HCT116 (cell line): ENCODE data around the gene SNX9. TPM values are rescaled to one million over a fixed set of nuclear protein-coding genes. Genes with fewer than 3 reads are reported as not detected.

Experiments used
- ATAC-seq: fragments of 200-7000 bp; cut with Tn5 transposase; 2 replicates; pipeline ENCODE4 v1.9.1; 2020; ENCODE audit warnings: mild to moderate bottlenecking, moderate library complexity
- BruUV-seq: library from RNA; stranded (reverse); fragments of 400-500 nt; replicated peaks from 2 replicates; lab custom pipeline; 2021; lab: Mats Ljungman, UMichigan
- CTCF ChIA-PET: fragments of 300-600 bp; sonication (Branson Sonifier 250); formaldehyde crosslinking; loops from one replicate; lab custom pipeline; 2021; ENCODE audit warnings: antibody characterized with exemption; lab: Charles Lee
- POLR2A ChIA-PET: fragments of 300-600, 350-600 bp; sonication (Branson Sonifier 250); formaldehyde crosslinking; loops from one replicate; lab custom pipeline; 2021; ENCODE audit warnings: antibody characterized with exemption; lab: Charles Lee
- RAD21 ChIA-PET, 2 experiments: fragments of 300-600 bp; sonication (Branson Sonifier 250); formaldehyde crosslinking; loops; one replicate each; lab custom pipeline; 2023; ENCODE audit warnings: low total read pairs in 2 of 2; ENCODE audit not compliant: uncharacterized antibody in 2 of 2, unreplicated experiment in 2 of 2, low non-redundant PET in 1 of 2; lab: Charles Lee
- DNase-seq: peaks from one replicate; pipeline ENCODE4 v3.0.0-alpha.2; 2010; ENCODE audit warnings: low read depth, low spot score
- H2AFZ ChIP-seq: fragments of 200-600 bp; shearing (Covaris generic), sonication (generic); 2 replicates; pipeline ENCODE4 v1.6.1; 2017; ENCODE audit warnings: low read depth, mixed run types, mixed read lengths, antibody characterized with exemption, low read length; ENCODE audit not compliant: poor library complexity, severe bottlenecking
- H3K27ac ChIP-seq: 2 replicates; pipeline ENCODE4 v1.5.1; 2012; ENCODE audit warnings: low read depth, low read length
- H3K27me3 ChIP-seq: fragments of 200-600 bp; sonication (generic); 2 replicates; pipeline ENCODE4 v1.6.1; 2016; ENCODE audit warnings: mixed run types, low read length, mixed read lengths; ENCODE audit not compliant: insufficient read depth
- H3K36me3 ChIP-seq, 2 experiments: fragments of 200-500 bp in 1 of 2; fragments of 200-600 bp in 1 of 2; sonication (Bioruptor generic) in 1 of 2; sonication (generic) in 1 of 2; 2 replicates each; pipeline versions ENCODE4 v1.5.1 to v1.6.1; 2014 to 2016; ENCODE audit warnings: low read length in 2 of 2, inconsistent platforms in 1 of 2, mixed read lengths in 1 of 2, mixed run types in 1 of 2; ENCODE audit not compliant: insufficient read depth in 2 of 2, control insufficient read depth in 1 of 2
- H3K4me1 ChIP-seq, 2 experiments: fragments of 200-600 bp in 1 of 2; sonication (generic) in 1 of 2; 2 replicates each; pipeline versions ENCODE4 v1.5.1 to v1.6.1; 2012 to 2017; ENCODE audit warnings: low read length in 2 of 2, inconsistent platforms in 1 of 2, mild to moderate bottlenecking in 1 of 2, mixed read lengths in 1 of 2, mixed run types in 1 of 2, moderate library complexity in 1 of 2; ENCODE audit not compliant: insufficient read depth in 2 of 2, control insufficient read depth in 1 of 2
- H3K4me2 ChIP-seq: fragments of 200-600 bp; sonication (generic); 2 replicates; pipeline ENCODE4 v1.6.1; 2017; ENCODE audit warnings: mixed run types, low read length, mixed read lengths
- H3K4me3 ChIP-seq, 2 experiments: fragments of 200-600 bp in 1 of 2; sonication (generic) in 1 of 2; replicated peaks in 1 of 2; 2 replicates each; pipeline ENCODE4 v1.5.1; 2011 to 2016; ENCODE audit warnings: low read length in 2 of 2, control low read depth in 1 of 2, low read depth in 1 of 2, mild to moderate bottlenecking in 1 of 2, mixed read lengths in 1 of 2, mixed run types in 1 of 2
- H3K79me2 ChIP-seq: fragments of 200-600 bp; sonication (generic); 2 replicates; pipeline ENCODE4 v1.6.1; 2017; ENCODE audit warnings: mild to moderate bottlenecking, mixed run types, low read length, moderate library complexity, mixed read lengths; ENCODE audit not compliant: insufficient read depth
- H3K9ac ChIP-seq: fragments of 200-600 bp; sonication (generic); 2 replicates; pipeline ENCODE4 v1.6.1; 2016; ENCODE audit warnings: low read length, mixed read lengths
- H3K9me2 ChIP-seq: fragments of 200-600 bp; sonication (generic), shearing (Covaris generic); 2 replicates; pipeline ENCODE4 v1.6.1; 2017; ENCODE audit warnings: mixed run types, mild to moderate bottlenecking, moderate library complexity; ENCODE audit not compliant: insufficient read depth
- H3K9me3 ChIP-seq, 2 experiments: fragments of 200-500 bp in 1 of 2; fragments of 200-600 bp in 1 of 2; sonication (Bioruptor generic) in 1 of 2; sonication (generic) in 1 of 2; 2 replicates each; pipeline ENCODE4 v1.6.1; 2014 to 2017; ENCODE audit warnings: low read length in 2 of 2, mixed read lengths in 2 of 2, inconsistent platforms in 1 of 2, low read depth in 1 of 2, mild to moderate bottlenecking in 1 of 2, mixed run types in 1 of 2, moderate library complexity in 1 of 2; ENCODE audit not compliant: control insufficient read depth in 1 of 2, insufficient read depth in 1 of 2
- H4K20me1 ChIP-seq: fragments of 200-600 bp; sonication (generic), shearing (Covaris generic); 2 replicates; pipeline ENCODE4 v1.6.1; 2017; ENCODE audit warnings: mixed run types, mild to moderate bottlenecking, moderate library complexity; ENCODE audit not compliant: insufficient read depth
- ELF1 ChIP-seq: IDR thresholded peaks from 2 replicates; pipeline ENCODE4 v1.6.1; 2012; ENCODE audit warnings: low read depth, borderline replicate concordance
- intact Hi-C: fragments of 100-400 bp; cut with micrococcal nuclease; formaldehyde crosslinking; loops from 2 replicates; pipeline ENCODE4 v1.10.0; 2022
- total RNA-seq: library from RNA; stranded (reverse); gene quantifications from one replicate; pipeline ENCODE4 v1.2.1, GENCODE V29; 2021; ENCODE audit not compliant: unreplicated experiment
- TF ChIP-seq, protein P1 (sequence below): IDR thresholded peaks from 2 replicates; pipeline ENCODE4 v1.6.1; 2012; ENCODE audit warnings: low read depth

Gene SNX9
- total RNA-seq, 1 experiment from 2014 or later, result 42.5 TPM

DNA sequence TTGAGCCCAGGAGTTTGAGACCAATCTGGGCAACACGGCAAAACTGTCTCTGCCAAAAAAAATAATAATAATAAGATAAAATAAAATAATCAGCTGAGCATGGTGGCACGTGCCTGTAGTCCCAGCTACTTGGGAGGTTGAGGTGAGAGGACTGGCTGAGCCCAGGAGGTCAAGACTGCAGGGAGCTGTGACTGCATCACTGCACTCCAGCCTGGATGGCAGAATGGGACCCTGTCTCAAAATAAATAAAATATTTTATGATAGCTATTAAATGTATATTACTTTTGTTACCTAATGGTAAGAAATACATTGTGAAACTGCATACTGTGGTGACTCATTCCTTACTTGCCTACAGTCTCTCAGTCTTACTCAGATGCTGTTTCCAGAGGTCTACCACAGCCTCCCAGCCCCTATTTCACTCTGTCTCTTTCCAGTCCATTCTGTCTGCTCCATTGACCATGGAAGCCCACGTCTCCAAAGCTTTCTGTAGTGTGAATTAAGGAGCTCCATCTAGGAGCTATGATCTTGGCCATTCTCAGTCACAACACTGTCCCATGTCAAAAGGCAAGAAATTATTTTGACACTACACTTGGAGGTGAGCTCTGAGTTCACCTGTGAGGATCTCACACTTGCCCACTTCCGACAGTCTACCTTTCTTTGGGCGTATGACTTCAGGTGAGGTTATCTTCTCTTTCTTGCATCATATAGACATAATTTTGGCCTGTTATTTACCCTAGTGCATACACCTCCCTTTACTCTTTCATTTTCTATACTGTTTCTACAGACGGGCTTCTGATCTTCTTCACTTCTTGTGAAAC is 22.4 kb upstream of the SNX9 start:
- Histone ChIP-seq H3K27ac (no peak overlapping the region), H3K9me2 (no peaks in the 10 kb centered on the region), H3K9ac (no peak overlapping the region), H2AFZ (no peak overlapping the region), H3K4me2 (no peak overlapping the region), H3K27me3 (no peaks in the 10 kb centered on the region), H3K79me2 (no peaks in the 10 kb centered on the region), H3K9me3 (no peaks in the 10 kb centered on the region), H4K20me1 (no peaks in the 10 kb centered on the region), H3K4me3 (no peak overlapping the region), H3K4me1 (peaks cover 2 to 14% of the 10 kb centered on the region in 2 experiments; a peak in 2 of 4 replicates), H3K36me3 (no peaks in the 10 kb centered on the region)
- DNase-seq (no peak), ATAC-seq (no peak)
- ChIA-PET CTCF (no interaction called here), POLR2A (no interaction called here), RAD21 (no interaction called here)
- TF ChIP-seq ELF1, result no peak
- BruUV-seq, result no TSS peak
- intact Hi-C loops, result no loop called here

DNA sequence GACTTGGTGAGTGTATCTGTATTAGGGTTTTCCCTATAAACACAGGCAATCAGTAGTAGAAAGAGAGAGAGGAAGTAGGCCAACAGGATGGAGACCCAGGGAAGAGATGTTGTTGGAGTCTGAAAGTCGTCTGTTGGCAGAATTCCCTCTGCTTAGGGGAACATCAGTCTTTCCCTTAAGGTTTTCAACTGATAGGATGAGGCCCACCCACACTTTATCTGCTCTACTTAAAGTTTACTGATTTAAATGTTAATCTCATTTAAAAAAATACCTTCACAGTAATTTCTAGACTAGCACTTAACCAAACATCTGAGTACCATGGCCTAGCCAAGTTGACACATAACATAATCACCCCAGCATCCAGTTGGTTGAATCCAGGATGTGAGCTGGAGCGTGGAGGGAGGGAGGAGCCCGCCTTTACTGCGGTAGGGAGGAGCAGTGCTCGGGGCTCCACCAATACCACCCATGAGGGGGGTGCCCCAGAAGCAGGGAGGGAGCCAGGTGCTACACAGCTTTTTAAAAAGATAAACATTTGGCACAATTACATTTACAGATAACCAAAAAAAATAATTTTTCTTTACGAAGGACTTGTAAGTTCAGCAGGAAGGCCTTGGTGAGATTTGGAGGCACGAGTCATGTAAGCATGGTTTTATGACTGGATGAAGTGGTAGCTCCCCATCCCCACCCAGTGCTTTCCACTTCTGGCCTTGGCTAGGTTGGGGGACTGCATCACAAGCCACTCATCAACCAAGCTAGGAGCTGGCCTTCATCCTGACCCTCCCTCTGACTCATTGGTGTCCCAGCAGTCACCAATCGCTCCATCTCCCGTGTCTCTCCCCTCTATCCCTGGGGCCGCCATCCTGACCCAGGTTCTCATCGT is 18.4 kb upstream of the SNX9 start:
- Histone ChIP-seq H3K9me2 (no peaks in the 10 kb centered on the region), H3K27me3 (no peaks in the 10 kb centered on the region), H4K20me1 (no peaks in the 10 kb centered on the region), H3K4me3 (no peak overlapping the region), H3K9ac (no peak overlapping the region), H3K4me2 (no peak overlapping the region), H3K27ac (no peak overlapping the region), H3K4me1 (peaks cover 2 to 10% of the 10 kb centered on the region in 2 experiments; a peak in 2 of 4 replicates), H3K36me3 (no peaks in the 10 kb centered on the region), H2AFZ (peak overlapping the region; percentile 49), H3K79me2 (no peaks in the 10 kb centered on the region), H3K9me3 (0 out of 4 replicates have a peak, but pooled peaks cover 0 to 10% of the 10 kb centered on the region in 2 experiments)
- ChIA-PET CTCF (no interaction called here), RAD21 (no interaction called here), POLR2A (no interaction called here)
- BruUV-seq, result no TSS peak
- intact Hi-C loops, result no loop called here
- TF ChIP-seq, protein P1, sequence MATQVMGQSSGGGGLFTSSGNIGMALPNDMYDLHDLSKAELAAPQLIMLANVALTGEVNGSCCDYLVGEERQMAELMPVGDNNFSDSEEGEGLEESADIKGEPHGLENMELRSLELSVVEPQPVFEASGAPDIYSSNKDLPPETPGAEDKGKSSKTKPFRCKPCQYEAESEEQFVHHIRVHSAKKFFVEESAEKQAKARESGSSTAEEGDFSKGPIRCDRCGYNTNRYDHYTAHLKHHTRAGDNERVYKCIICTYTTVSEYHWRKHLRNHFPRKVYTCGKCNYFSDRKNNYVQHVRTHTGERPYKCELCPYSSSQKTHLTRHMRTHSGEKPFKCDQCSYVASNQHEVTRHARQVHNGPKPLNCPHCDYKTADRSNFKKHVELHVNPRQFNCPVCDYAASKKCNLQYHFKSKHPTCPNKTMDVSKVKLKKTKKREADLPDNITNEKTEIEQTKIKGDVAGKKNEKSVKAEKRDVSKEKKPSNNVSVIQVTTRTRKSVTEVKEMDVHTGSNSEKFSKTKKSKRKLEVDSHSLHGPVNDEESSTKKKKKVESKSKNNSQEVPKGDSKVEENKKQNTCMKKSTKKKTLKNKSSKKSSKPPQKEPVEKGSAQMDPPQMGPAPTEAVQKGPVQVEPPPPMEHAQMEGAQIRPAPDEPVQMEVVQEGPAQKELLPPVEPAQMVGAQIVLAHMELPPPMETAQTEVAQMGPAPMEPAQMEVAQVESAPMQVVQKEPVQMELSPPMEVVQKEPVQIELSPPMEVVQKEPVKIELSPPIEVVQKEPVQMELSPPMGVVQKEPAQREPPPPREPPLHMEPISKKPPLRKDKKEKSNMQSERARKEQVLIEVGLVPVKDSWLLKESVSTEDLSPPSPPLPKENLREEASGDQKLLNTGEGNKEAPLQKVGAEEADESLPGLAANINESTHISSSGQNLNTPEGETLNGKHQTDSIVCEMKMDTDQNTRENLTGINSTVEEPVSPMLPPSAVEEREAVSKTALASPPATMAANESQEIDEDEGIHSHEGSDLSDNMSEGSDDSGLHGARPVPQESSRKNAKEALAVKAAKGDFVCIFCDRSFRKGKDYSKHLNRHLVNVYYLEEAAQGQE, result no peak
- DNase-seq (no peak), ATAC-seq (no peak)
